ENCODE data around the gene EFHD1. TPM values are rescaled to one million over a fixed set of nuclear protein-coding genes. Genes with fewer than 3 reads are reported as not detected.

The EFHD1 gene
- total RNA-seq, 1 experiment from 2014 or later = not detected

- peaks cover 5% of the 10 kb centered on the region for H3K4me1 Mint-ChIP-seq (ENCODE audit: insufficient read depth, unreplicated experiment)
- H3K36me3 Mint-ChIP-seq (ENCODE audit: insufficient read depth, unreplicated experiment) = no peaks in the 10 kb centered on the region
- ChIA-PET CTCF (interaction anchor here (1.0 to 1.8 kb wide), 2 partner anchors 8 to 11 kb away, joined by 4 to 5 read pairs; no protein-coding TSS in a partner anchor), POLR2A (no interaction called here)
- TF ChIP-seq, protein P1, sequence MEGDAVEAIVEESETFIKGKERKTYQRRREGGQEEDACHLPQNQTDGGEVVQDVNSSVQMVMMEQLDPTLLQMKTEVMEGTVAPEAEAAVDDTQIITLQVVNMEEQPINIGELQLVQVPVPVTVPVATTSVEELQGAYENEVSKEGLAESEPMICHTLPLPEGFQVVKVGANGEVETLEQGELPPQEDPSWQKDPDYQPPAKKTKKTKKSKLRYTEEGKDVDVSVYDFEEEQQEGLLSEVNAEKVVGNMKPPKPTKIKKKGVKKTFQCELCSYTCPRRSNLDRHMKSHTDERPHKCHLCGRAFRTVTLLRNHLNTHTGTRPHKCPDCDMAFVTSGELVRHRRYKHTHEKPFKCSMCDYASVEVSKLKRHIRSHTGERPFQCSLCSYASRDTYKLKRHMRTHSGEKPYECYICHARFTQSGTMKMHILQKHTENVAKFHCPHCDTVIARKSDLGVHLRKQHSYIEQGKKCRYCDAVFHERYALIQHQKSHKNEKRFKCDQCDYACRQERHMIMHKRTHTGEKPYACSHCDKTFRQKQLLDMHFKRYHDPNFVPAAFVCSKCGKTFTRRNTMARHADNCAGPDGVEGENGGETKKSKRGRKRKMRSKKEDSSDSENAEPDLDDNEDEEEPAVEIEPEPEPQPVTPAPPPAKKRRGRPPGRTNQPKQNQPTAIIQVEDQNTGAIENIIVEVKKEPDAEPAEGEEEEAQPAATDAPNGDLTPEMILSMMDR (IDR thresholded peaks at IDR 0.05; ENCODE audit: unreplicated experiment) = no peak
- no peaks in the 10 kb centered on the region for H3K9me3 Mint-ChIP-seq (ENCODE audit: unreplicated experiment)
- DNase-seq (ENCODE audit: unreplicated experiment) = no peak
- no peak overlapping the region for H3K4me3 Mint-ChIP-seq (ENCODE audit: unreplicated experiment)
- H3K27ac Mint-ChIP-seq (ENCODE audit: low read depth, unreplicated experiment) = no peak overlapping the region
- no TSS peak for BruUV-seq (replicated peaks)
- peaks cover 19% of the 10 kb centered on the region for H3K27me3 Mint-ChIP-seq (ENCODE audit: insufficient read depth, unreplicated experiment)
- intact Hi-C loops (cut with micrococcal nuclease) = no loop called here
These were observed 30.1 kb upstream of the EFHD1 start for GRCh38 chr2:232603283-232603682.

GRCh38 chr2:232604535-232604934, 28.9 kb upstream of the EFHD1 start:
- Mint-ChIP-seq H3K27ac (ENCODE audit: low read depth, unreplicated experiment) (no peak overlapping the region), H3K27me3 (ENCODE audit: insufficient read depth, unreplicated experiment) (peaks cover 19% of the 10 kb centered on the region), H3K4me1 (ENCODE audit: insufficient read depth, unreplicated experiment) (peaks cover 5% of the 10 kb centered on the region), H3K4me3 (ENCODE audit: unreplicated experiment) (no peak overlapping the region), H3K36me3 (ENCODE audit: insufficient read depth, unreplicated experiment) (no peaks in the 10 kb centered on the region), H3K9me3 (ENCODE audit: unreplicated experiment) (no peaks in the 10 kb centered on the region)
- no peak for DNase-seq (ENCODE audit: unreplicated experiment)
- ChIA-PET CTCF (interaction anchor here (0.6 to 1.3 kb wide), 2 partner anchors 62 to 71 kb away, joined by 3 read pairs; no protein-coding TSS in a partner anchor), POLR2A (no interaction called here)
- intact Hi-C loops (cut with micrococcal nuclease) = no loop called here
- TF ChIP-seq, protein P1 (IDR thresholded peaks at IDR 0.05; ENCODE audit: unreplicated experiment) = no peak
- no TSS peak for BruUV-seq (replicated peaks)

GRCh38 chr2:232607011-232607410, 26.4 kb upstream of the EFHD1 start:
- Mint-ChIP-seq H3K27me3 (ENCODE audit: insufficient read depth, unreplicated experiment) (peaks cover 19% of the 10 kb centered on the region), H3K27ac (ENCODE audit: low read depth, unreplicated experiment) (no peak overlapping the region), H3K36me3 (ENCODE audit: insufficient read depth, unreplicated experiment) (no peaks in the 10 kb centered on the region), H3K4me3 (ENCODE audit: unreplicated experiment) (no peak overlapping the region), H3K9me3 (ENCODE audit: unreplicated experiment) (no peaks in the 10 kb centered on the region), H3K4me1 (ENCODE audit: insufficient read depth, unreplicated experiment) (peaks cover 5% of the 10 kb centered on the region)
- DNase-seq (ENCODE audit: unreplicated experiment) = no peak
- ChIA-PET CTCF (interaction anchor here (0.6 to 0.7 kb wide), 2 partner anchors 77 to 629 kb away, joined by 3 read pairs; no protein-coding TSS in a partner anchor), POLR2A (interaction anchor here (0.6 kb wide), 1 partner anchor 200 kb away, joined by 3 read pairs; no protein-coding TSS in a partner anchor)
- BruUV-seq (replicated peaks) = no TSS peak
- TF ChIP-seq, protein P1 (IDR thresholded peaks at IDR 0.05; ENCODE audit: unreplicated experiment) = no peak
- intact Hi-C loops (cut with micrococcal nuclease) = loop anchor here (2.0 to 5.0 kb wide), 2 partner anchors 92 to 245 kb away; no protein-coding TSS in a partner anchor

GRCh38 chr2:232609607-232610006, 23.8 kb upstream of the EFHD1 start:
- intact Hi-C loops (cut with micrococcal nuclease) = loop anchor here (5.0 kb wide), 1 partner anchor 243 kb away; no protein-coding TSS in a partner anchor
- ChIA-PET POLR2A (interaction anchor here (1.4 kb wide), 1 partner anchor 643 kb away, joined by 3 read pairs; no protein-coding TSS in a partner anchor), CTCF (interaction anchor here (1.5 kb wide), 1 partner anchor 87 kb away, joined by 7 read pairs; the partner anchor contains the start of gene GIGYF2)
- no peak overlapping the region for H3K27ac Mint-ChIP-seq (ENCODE audit: low read depth, unreplicated experiment)
- DNase-seq (ENCODE audit: unreplicated experiment) = peak; percentile 33
- H3K4me1 Mint-ChIP-seq (ENCODE audit: insufficient read depth, unreplicated experiment) = peaks cover 9% of the 10 kb centered on the region
- no peaks in the 10 kb centered on the region for H3K9me3 Mint-ChIP-seq (ENCODE audit: unreplicated experiment)
- no peak overlapping the region for H3K4me3 Mint-ChIP-seq (ENCODE audit: unreplicated experiment)
- TF ChIP-seq, protein P1 (IDR thresholded peaks at IDR 0.05; ENCODE audit: unreplicated experiment) = no peak
- BruUV-seq (replicated peaks) = no TSS peak
- H3K27me3 Mint-ChIP-seq (ENCODE audit: insufficient read depth, unreplicated experiment) = peaks cover 2% of the 10 kb centered on the region
- H3K36me3 Mint-ChIP-seq (ENCODE audit: insufficient read depth, unreplicated experiment) = peaks cover 5% of the 10 kb centered on the region
